ENCODE results near the gene RIOK3. TPM values are rescaled to one million over a fixed set of nuclear protein-coding genes. Genes with fewer than 3 reads are reported as not detected.

Gene RIOK3
- total RNA-seq, 4 donors from 2014 or later = 78.7 to 111 (median 90.3) TPM

DNA sequence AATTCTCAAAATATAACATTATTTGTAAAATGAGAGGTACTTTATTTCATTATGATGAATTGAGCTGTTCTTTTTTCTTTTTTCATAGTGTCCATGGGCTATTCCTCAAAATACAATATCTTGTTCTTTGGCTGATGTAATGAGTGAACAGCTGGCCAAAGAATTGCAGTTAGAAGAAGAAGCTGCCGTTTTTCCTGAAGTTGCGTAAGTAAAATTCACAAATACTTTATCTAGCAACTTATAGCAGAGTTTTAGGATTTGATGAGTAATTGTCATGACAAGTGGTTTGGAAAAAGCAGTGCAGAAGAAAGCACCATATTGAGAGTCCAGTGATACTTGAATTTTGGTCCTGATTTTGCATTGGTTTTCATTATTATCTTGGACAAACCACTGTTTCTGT lies 9.8 kb downstream of the RIOK3 start:
- TF ChIP-seq, protein P1, sequence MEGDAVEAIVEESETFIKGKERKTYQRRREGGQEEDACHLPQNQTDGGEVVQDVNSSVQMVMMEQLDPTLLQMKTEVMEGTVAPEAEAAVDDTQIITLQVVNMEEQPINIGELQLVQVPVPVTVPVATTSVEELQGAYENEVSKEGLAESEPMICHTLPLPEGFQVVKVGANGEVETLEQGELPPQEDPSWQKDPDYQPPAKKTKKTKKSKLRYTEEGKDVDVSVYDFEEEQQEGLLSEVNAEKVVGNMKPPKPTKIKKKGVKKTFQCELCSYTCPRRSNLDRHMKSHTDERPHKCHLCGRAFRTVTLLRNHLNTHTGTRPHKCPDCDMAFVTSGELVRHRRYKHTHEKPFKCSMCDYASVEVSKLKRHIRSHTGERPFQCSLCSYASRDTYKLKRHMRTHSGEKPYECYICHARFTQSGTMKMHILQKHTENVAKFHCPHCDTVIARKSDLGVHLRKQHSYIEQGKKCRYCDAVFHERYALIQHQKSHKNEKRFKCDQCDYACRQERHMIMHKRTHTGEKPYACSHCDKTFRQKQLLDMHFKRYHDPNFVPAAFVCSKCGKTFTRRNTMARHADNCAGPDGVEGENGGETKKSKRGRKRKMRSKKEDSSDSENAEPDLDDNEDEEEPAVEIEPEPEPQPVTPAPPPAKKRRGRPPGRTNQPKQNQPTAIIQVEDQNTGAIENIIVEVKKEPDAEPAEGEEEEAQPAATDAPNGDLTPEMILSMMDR (IDR thresholded peaks at IDR 0.05; ENCODE audit: low read depth) = no peak

DNA sequence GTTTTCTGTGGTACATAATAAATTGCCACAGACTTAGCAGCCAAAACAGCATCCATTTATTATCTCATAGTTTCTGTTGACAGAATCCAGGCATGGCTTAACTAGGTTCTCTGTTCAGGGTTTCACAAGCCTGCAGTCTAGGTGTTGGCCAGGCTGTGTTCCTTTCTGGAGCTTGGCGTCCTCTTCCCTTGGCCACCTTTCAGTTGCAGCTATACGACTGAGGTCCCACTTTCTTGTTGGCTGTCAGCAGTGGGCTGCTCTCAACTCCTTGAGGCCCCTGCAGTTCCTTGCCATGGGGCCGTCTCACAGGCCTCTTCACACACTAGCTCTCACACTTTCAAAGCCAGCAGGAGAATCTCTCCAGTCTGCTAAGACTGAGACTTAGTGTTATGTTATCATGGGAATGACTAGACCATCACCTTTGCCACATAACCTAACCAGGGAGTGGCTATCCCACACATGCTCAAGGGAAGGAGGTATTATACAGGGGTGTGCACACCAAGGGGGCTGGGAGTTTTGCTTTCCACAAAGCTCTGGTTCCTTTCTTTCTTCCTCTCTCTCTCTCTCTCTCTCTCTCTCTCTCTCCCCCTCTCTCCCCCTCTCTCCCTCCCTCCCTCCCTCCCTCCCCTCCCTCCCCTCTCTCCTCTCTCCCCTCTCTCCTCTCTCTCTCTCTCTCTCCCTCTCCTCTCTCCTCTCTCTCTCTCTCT lies 15.8 kb downstream of the RIOK3 start:
- TF ChIP-seq, protein P1 (IDR thresholded peaks at IDR 0.05; ENCODE audit: low read depth) = no peak

DNA sequence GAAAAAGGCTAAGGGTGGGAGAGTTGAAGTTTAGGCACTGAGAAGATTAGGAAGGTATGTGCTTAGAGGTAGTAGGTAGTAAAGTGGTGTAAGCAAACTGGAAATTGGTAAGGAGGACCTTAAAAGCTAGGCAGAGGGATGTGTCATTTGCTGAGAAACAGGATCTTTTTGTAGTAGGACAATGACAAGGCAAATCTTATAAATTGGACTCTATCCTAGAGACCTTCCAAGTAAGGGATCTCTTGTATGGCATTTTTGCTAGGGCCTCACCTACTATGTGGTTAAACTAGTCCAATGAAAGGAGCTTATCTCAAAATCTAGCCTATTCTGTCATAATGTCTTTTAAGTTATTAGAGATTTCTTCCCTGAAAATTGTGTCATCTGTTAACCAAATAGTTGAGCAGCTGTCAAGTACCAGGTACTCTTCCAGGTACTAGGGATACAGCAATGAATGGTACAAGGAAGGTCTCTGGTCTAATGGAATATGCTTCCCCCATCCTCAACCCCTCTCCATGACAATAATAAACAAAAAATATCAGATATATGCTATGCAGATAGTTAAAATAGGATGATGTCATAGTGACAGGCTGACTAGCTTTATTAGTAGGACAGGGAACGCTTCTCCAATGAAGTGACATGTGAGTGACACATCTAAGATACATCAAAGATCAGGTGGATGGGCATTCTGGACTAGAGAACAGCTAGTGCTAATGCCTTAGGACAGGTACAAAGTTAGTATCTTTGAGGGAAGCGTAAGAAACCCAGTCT lies 17.7 kb downstream of the RIOK3 start:
- TF ChIP-seq, protein P1 (IDR thresholded peaks at IDR 0.05; ENCODE audit: low read depth) = no peak

DNA sequence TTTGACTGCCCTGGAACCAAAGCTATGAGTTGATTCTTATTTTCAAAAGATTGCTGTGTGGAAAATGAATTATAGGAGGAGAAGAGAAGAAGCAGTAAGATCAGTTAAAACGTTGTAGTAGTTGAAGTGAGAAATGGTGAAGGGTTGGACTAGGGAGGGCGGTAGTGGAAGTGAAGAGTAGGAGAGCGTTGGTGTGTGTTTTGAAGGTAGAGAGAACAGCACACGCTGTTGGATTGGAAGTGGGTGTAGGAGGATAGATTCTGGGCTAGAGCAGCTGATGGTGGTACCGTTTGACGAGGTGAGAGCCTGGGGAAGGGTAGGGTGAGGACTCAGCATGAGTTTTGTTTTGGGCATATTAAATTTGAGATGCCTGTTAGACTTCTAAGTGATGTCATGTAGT lies 18.4 kb downstream of the RIOK3 start:
- TF ChIP-seq, protein P1 (IDR thresholded peaks at IDR 0.05; ENCODE audit: low read depth) = no peak

DNA sequence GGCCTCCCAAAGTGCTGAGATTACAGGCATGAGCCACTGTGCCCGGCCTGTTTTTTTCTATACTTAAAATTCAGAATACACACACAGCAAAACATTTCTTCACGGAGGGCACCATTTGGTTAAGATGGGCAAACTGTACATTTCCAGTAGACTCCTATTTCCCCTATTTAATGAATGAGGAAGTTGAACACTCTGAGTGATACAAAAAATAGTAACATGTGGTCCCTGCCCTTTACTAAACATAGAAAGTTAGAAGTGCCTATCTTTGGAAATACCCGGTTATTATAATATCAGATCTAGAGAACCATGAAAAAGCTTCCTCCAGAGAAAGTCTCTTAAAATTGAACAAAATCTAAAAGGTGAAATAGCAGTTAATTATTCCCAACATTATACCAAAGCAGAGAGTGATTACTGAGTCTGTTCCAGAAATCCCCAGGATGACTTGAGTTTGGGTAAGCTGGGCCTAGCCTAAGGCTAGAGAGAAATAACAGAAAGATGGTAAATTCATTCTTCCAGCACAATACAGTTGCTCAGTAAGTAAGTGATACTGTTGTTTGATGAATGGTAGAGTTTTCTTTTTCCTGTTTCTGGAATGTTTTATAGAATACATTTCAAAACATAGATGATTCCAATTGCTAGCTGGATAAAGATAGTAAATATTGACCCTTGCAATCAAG lies 26.9 kb downstream of the RIOK3 start:
- TF ChIP-seq, protein P1 (IDR thresholded peaks at IDR 0.05; ENCODE audit: low read depth) = no peak

DNA sequence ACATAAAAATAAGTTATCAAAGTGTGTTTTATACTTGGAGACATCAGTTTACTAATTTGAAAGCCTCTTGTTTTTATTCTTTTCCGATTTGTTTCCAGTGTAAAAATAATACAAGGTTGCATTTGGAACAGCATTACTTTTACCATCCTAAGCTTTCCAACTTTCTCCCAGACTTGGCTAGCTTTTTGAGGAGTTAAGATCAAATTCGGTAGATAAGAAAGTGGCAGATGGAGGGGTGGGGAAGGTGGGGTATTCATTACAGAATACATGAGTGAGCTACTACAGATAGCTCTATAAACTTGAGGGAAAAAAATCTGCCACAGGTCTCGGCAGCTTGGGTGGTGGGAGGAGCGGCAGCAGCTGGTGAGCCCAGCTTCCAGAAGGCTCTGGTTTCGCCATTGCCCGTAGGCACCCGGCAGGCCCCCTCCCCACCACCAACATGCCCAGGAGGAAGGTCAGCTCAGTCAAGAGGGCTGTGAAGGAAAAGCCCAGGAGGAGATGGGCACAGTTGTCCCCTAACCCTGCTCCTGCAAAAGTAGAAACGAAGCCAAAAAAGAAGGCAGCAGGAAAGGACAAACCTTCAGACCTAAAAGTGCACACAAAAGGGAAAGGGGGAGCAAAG lies 31.6 kb downstream of the RIOK3 start:
- TF ChIP-seq, protein P1 (IDR thresholded peaks at IDR 0.05; ENCODE audit: low read depth) = no peak

Data from subcutaneous adipose tissue (tissue), 4 donors.